WI38 (cell line): Measurements from ENCODE around the gene PIP5K1C.
"Not testable (repeated sequence)": the region's sequence is repeated elsewhere in the genome, so short reads cannot be mapped to it uniquely, and the experiment has no call there.

Source experiments
- H3K4me3 ChIP-seq: 2 replicates; pipeline ENCODE4 v1.5.1; 2011; ENCODE audit warnings: low read depth, mild to moderate bottlenecking, control low read depth, low read length
- TF ChIP-seq, protein P1 (sequence below): IDR thresholded peaks from 2 replicates; pipeline ENCODE4 v1.5.1; 2012; ENCODE audit warnings: low read depth, mild to moderate bottlenecking, control low read depth, low read length

PIP5K1C gene

DNA sequence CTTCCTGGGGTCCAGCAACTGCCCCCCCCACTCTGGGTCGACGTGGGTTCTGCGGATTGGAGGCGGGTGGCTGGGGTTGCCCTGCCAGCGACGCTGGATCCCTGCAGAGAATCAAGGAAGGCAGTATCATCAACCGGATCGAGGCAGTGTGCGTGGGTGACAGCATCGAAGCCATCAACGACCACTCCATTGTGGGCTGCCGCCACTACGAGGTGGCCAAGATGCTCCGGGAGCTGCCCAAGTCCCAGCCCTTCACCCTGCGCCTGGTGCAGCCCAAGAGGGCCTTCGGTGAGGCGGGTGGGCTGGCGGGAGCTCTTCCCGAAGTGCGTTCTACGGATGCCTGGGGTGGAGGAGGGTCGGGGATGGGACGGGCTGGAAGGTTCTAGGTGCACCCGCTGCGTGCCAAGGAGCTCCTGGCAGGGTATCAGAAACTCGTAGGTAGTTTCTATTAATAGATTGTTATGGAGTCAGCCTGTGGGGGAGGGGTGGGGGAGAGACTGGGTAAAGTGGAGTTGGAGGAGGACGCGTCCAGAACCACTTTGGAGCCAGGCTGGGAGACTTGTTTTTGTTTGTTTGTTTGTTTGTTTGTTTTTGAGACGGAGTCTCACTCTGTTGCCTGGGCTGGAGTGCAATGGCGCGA is 113.4 kb downstream of the PIP5K1C start:
- TF ChIP-seq, protein P1, sequence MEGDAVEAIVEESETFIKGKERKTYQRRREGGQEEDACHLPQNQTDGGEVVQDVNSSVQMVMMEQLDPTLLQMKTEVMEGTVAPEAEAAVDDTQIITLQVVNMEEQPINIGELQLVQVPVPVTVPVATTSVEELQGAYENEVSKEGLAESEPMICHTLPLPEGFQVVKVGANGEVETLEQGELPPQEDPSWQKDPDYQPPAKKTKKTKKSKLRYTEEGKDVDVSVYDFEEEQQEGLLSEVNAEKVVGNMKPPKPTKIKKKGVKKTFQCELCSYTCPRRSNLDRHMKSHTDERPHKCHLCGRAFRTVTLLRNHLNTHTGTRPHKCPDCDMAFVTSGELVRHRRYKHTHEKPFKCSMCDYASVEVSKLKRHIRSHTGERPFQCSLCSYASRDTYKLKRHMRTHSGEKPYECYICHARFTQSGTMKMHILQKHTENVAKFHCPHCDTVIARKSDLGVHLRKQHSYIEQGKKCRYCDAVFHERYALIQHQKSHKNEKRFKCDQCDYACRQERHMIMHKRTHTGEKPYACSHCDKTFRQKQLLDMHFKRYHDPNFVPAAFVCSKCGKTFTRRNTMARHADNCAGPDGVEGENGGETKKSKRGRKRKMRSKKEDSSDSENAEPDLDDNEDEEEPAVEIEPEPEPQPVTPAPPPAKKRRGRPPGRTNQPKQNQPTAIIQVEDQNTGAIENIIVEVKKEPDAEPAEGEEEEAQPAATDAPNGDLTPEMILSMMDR, result no peak
- no peak overlapping the region for H3K4me3 ChIP-seq

DNA sequence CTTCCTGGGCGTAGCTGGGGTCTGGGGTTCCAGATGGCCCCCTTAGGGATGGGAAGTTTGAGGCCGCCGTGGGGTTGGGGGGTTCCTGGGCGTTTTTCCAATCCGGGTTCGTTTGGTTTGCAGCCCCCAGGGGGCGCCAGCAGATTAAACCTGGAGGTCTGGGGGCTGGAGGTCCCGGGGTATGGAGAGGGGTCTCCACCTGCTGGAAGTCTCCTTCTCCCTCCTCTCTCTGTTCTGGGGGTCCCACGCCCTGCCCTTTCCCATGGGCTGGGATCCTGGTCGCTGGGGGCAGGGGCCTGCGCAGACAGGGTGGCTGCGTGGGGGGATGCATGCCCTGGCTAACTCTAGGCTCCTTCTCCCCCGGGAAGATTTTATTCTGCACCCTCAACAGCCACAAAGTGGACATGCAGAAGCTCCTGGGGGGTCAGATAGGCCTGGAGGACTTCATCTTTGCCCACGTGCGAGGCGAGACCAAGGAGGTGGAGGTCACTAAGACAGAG is 114.1 kb downstream of the PIP5K1C start:
- TF ChIP-seq, protein P1, result peak; percentile 25; the same call in 1 of the 2 replicates
- H3K4me3 ChIP-seq, result no peak overlapping the region

DNA sequence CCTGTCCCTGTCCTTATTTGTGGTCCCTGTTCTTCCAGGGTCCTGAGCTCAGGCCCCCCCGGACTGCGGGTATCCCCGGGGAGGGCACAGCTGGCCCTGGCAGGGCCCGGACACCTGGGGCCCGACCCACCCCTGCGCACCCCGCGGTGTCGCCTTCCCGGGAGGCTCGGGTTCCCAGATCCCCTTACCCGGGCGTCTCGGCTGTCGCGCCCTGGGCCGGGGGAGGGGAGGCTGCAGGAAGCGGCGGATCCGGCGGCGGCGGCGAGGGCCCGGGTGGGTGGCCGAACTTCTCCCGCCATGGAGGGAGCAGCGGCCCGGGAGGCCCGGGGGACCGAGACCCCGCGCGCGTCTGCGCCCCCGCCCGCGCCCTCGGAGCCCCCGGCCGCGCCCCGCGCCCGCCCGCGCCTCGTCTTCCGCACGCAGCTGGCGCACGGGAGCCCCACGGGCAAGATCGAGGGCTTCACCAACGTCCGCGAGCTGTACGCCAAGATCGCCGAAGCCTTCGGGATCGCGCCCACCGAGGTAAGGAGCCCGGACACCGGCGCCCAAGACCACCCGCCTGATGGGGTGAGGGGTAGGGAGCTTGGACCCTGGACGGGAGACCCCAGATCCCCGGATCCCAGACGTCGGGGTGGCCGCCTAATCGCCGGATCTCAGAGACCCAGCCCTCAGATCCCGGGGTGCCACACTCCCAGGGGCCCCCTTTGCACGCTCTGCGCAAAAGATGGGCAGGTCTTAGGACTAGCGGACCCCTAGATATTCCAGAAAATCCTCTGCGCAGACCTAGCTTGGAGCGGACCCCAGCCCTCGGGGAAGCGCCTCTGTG is 114.8 kb downstream of the PIP5K1C start, which contains the start of gene GIPC3:
Gene GIPC3, plus strand, starts transcription at position 178 of the 826 bp plus-strand sequence. Its CDS starts 120 bp downstream, at position 298.
- H3K4me3 ChIP-seq, result no peak within 1 kb of the TSS
- TF ChIP-seq, protein P1, result no peak

DNA sequence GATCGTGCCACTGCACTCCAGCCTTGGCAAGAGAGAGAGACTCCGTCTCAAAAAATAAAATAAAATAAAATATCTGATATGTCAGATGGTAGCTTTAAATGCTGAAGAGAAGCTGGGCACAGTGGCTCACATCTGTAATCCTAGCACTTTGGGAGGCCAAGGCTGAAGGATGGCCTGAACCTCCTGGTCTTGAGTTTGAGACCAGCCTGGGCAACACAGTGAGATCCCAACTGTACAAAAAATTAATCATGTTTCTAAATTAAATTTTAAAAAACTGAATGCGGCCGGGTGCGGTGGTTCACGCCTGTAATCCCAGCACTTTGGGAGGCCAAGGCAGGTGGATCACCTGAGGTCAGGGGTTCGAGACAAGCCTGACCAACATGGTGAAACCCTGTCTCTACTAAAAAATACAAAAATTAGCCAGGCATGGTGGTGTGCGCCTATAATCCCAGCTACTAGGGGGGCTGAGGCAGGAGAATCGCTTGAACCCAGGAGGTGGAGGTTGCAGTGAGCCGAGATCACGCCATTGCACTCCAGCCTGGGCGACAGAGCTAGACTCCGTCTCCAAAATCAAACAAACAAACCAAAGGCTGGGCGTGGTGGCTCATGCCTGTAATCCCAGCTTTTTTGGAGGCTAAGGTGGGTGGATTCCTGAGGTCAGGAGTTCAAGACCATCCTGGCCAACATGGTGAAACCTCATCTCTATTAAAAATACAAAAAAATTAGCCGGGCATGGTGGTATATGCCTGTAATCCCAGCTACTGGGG is 116.0 kb downstream of the PIP5K1C start:
- not testable (repeated sequence) for H3K4me3 ChIP-seq

DNA sequence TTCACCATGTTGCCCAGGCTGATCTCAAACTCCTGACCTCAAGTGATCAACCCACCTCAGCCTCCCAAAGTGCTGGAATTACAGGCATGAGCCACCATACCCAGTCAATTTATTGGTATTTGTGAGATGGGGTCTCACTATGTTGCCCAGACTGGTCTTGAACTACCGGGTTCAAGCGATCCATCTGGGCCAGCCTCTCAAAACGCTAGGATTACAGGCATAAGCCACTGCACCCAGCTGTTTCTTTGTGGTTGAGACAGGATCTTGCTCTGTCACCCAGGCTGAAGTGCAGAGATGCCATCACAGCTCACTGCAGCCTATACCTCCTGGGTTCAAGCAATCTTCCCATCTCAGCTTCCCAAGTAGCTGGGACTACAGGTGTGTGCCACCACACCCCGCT is 118.5 kb downstream of the PIP5K1C start:
- H3K4me3 ChIP-seq, result not testable (repeated sequence)
